Common myeloid progenitor, CD34-positive (primary cell): ENCODE measurements around the gene CTSC.
"Not testable (repeated sequence)": the region's sequence is repeated elsewhere in the genome, so short reads cannot be mapped to it uniquely, and the experiment has no call there.

Experiments used
- CTCF ChIA-PET: fragments of 350-600 bp; sonication (Branson Sonifier 250); formaldehyde crosslinking; loops from one replicate; lab custom pipeline; 2021; ENCODE audit warnings: antibody characterized with exemption; lab: Charles Lee
- POLR2A ChIA-PET: fragments of 350-600 bp; sonication (Branson Sonifier 250); formaldehyde crosslinking; loops from one replicate; lab custom pipeline; 2021; ENCODE audit warnings: antibody characterized with exemption; lab: Charles Lee
- DNase-seq, 3 donors: peaks; one replicate each; pipeline versions ENCODE4 v3.0.0 to v3.0.0-alpha.2; 2013
- H3K27ac ChIP-seq, 2 experiments: 1 replicate in 1 of 2; 2 replicates in 1 of 2; pipeline ENCODE4 v1.7.0; 2013; ENCODE audit warnings: inconsistent platforms in 2 of 2, low read length in 2 of 2, mild to moderate bottlenecking in 2 of 2, low read depth in 1 of 2, moderate library complexity in 1 of 2; ENCODE audit not compliant: severe bottlenecking in 2 of 2, insufficient read depth in 1 of 2, poor library complexity in 1 of 2
- H3K27me3 ChIP-seq, 5 experiments: replicated peaks in 2 of 5; 1 replicate in 3 of 5; 2 replicates in 2 of 5; pipeline versions ENCODE4 v1.6.1 to v1.7.0; 2013; ENCODE audit warnings: low read length in 4 of 5, mild to moderate bottlenecking in 2 of 5, moderate library complexity in 2 of 5, inconsistent platforms in 1 of 5; ENCODE audit not compliant: insufficient read depth in 5 of 5, control insufficient read depth in 4 of 5
- H3K36me3 ChIP-seq, 4 experiments: 1 replicate in 2 of 4; 2 replicates in 2 of 4; pipeline versions ENCODE4 v1.6.1 to v1.7.0; 2013; ENCODE audit warnings: low read length in 3 of 4, control low read depth in 1 of 4, mild to moderate bottlenecking in 1 of 4; ENCODE audit not compliant: control insufficient read depth in 4 of 4, insufficient read depth in 4 of 4
- H3K4me1 ChIP-seq, 4 experiments: 1 replicate in 3 of 4; 2 replicates in 1 of 4; pipeline versions ENCODE4 v1.6.1 to v1.7.1; 2013; ENCODE audit warnings: low read length in 3 of 4, mild to moderate bottlenecking in 3 of 4, control low read depth in 1 of 4, inconsistent platforms in 1 of 4, moderate library complexity in 1 of 4; ENCODE audit not compliant: control insufficient read depth in 4 of 4, insufficient read depth in 4 of 4; ENCODE audit errors: control extremely low read depth in 1 of 4
- H3K4me3 ChIP-seq, 7 experiments: 1 replicate in 4 of 7; 2 replicates in 3 of 7; pipeline versions ENCODE4 v1.5.1 to v1.7.0; 2013; ENCODE audit warnings: mild to moderate bottlenecking in 7 of 7, low read length in 6 of 7, moderate library complexity in 6 of 7, inconsistent platforms in 2 of 7, low read depth in 2 of 7, control low read depth in 1 of 7; ENCODE audit not compliant: insufficient read depth in 4 of 7, control insufficient read depth in 1 of 7; ENCODE audit errors: extremely low read depth in 1 of 7
- H3K9me3 ChIP-seq, 5 experiments: 1 replicate in 4 of 5; 2 replicates in 1 of 5; pipeline versions ENCODE4 v1.6.1 to v1.7.1; 2013; ENCODE audit warnings: low read length in 4 of 5, mild to moderate bottlenecking in 2 of 5, inconsistent platforms in 1 of 5, low read depth in 1 of 5, moderate library complexity in 1 of 5; ENCODE audit not compliant: control insufficient read depth in 4 of 5, insufficient read depth in 2 of 5; ENCODE audit errors: control extremely low read depth in 1 of 5
- WGBS: methylation state at CpG from one replicate; pipeline ENCODE4 v1.1.5; 2013; ENCODE audit not compliant: insufficient coverage; 5-methylcytosine and 5-hydroxymethylcytosine counted together

The CTSC gene

DNA sequence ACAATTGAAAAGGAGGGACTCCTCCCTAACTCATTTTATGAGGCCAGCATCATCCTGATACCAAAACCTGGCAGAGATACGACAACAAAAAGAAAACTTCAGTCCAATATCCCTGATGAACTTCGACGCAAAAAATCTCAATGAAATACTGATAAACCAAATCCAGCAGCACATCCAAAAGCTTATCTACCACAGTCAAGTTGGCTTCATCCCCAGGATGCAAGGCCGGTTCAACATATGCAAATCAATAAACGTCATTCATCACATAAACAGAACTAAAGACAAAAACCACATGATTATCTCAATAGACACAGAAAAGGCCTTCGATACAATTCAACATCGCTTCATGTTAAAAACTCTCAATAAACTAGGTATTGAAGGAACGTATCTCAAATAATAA lies 14.7 kb downstream of the CTSC start:
- DNase-seq, H3K9me3 ChIP-seq, H3K4me3 ChIP-seq, H3K27me3 ChIP-seq, POLR2A ChIA-PET, H3K27ac ChIP-seq: not testable (repeated sequence)
- Histone ChIP-seq H3K4me1 (peaks cover 0 to 20% (median 9%) of the 10 kb centered on the region in 4 experiments), H3K36me3 (peaks cover 3 to 42% (median 16%) of the 10 kb centered on the region in 4 experiments)
- 100% methylated on average over 5 of the region's 8 CpGs for WGBS
- CTCF ChIA-PET: interaction anchor here (1.9 kb wide), 1 partner anchor 17 kb away, joined by 5 read pairs; no protein-coding TSS in a partner anchor

DNA sequence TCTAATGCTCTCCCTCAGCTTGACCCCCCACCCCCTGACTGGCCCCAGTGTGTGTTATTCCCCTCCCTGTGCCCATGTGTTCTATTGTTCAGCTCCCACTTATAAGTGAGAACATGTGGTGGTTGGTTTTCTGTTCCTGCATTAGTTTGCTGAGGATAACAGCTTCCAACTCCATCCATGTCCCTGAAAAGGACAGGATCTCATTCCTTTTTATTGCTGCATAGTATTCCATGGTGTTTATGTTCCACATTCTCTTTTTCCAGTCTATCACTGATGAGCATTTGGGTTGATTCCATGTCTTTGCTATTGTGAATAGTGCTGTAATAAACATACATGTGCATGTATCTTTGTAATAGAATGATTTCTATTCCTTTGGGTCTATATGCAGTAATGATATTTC lies 16.1 kb downstream of the CTSC start:
- H3K4me1 ChIP-seq, H3K27ac ChIP-seq, CTCF ChIA-PET, H3K9me3 ChIP-seq, DNase-seq, H3K4me3 ChIP-seq, H3K27me3 ChIP-seq, POLR2A ChIA-PET: not testable (repeated sequence)
- H3K36me3 ChIP-seq: peaks cover 0 to 33% (median 14%) of the 10 kb centered on the region in 4 experiments

DNA sequence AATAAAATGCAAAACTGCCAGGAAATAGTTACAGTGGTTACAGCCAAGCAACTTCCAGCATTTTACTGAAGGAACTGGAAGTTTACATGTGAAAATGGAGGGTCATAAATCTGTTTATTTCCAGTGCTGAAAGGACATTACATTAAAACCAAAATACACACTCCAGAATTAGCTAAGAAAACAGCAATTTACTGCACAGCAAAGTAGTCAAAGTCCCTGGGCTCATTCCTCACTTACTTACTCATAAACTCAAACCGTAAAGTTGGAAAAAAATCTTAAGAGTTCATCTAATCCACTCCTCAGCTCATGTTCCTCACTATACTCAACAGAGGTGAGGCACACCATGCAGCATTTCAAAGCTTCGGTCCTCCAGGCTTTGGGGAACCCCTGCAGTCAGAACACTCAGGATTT lies 17.4 kb downstream of the CTSC start:
- DNase-seq: no peak
- H3K9me3 ChIP-seq: no peaks in the 10 kb centered on the region
- CTCF ChIA-PET: no interaction called here
- peaks cover 0 to 33% (median 13%) of the 10 kb centered on the region in 4 experiments for H3K36me3 ChIP-seq
- H3K27ac ChIP-seq: no peak overlapping the region
- WGBS: 80% methylated on average over 1 of the region's 2 CpGs
- no peaks in the 10 kb centered on the region for H3K27me3 ChIP-seq
- POLR2A ChIA-PET: no interaction called here
- no peak overlapping the region for H3K4me3 ChIP-seq
- peaks cover 0 to 8% (median 1%) of the 10 kb centered on the region in 4 experiments for H3K4me1 ChIP-seq

DNA sequence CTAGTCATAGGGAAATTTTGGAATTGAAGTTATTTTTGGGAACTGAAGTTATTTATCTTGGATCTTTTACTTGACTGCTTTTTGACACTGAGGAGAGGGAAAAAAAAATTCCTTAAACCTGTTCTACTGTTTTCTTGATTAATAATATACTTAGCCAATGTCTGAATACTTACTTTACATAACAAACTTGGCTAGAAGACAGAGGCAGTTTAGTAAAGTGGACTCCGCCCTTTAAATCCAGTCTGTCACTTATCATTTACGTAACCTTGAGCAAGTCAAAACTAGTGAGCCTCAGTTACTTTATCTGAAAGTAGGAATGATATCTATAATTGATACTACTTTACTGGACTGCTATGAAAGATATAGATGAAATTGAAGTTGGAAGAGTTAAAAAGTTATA lies 19.5 kb downstream of the CTSC start:
- POLR2A ChIA-PET: no interaction called here
- H3K4me1 ChIP-seq: no peaks in the 10 kb centered on the region
- no peaks in the 10 kb centered on the region for H3K27me3 ChIP-seq
- no peak overlapping the region for H3K27ac ChIP-seq
- H3K4me3 ChIP-seq: no peak overlapping the region
- H3K9me3 ChIP-seq: no peaks in the 10 kb centered on the region
- WGBS: no CpG with 5 or more reads among the region's 2 CpGs
- CTCF ChIA-PET: interaction anchor here (1.1 kb wide), 1 partner anchor 12 kb away, joined by 3 read pairs; no protein-coding TSS in a partner anchor
- H3K36me3 ChIP-seq: peaks cover 0 to 41% (median 8%) of the 10 kb centered on the region in 4 experiments
- no peak for DNase-seq

GRCh38 chr11:88317536-88317935 lies 20.0 kb downstream of the CTSC start:
- Histone ChIP-seq H3K27me3 (no peaks in the 10 kb centered on the region), H3K9me3 (no peaks in the 10 kb centered on the region), H3K27ac (no peak overlapping the region), H3K36me3 (peaks cover 0 to 45% (median 7%) of the 10 kb centered on the region in 4 experiments), H3K4me1 (no peaks in the 10 kb centered on the region), H3K4me3 (no peak overlapping the region)
- DNase-seq: no peak
- POLR2A ChIA-PET: no interaction called here
- CTCF ChIA-PET: interaction anchor here (1.1 kb wide), 1 partner anchor 12 kb away, joined by 3 read pairs; no protein-coding TSS in a partner anchor
- 91% methylated on average over 4 of the region's 5 CpGs for WGBS

- Histone ChIP-seq H3K4me3 (no peak overlapping the region), H3K27me3 (no peaks in the 10 kb centered on the region), H3K9me3 (no peaks in the 10 kb centered on the region), H3K27ac (no peak overlapping the region), H3K4me1 (no peaks in the 10 kb centered on the region), H3K36me3 (peaks cover 0 to 52% (median 5%) of the 10 kb centered on the region in 4 experiments)
- CTCF ChIA-PET: no interaction called here
- DNase-seq: no peak
- POLR2A ChIA-PET: no interaction called here
- 98% methylated on average over 5 of the region's 5 CpGs for WGBS
Observed at GRCh38 chr11:88315981-88316441, 21.5 kb downstream of the CTSC start.

DNA sequence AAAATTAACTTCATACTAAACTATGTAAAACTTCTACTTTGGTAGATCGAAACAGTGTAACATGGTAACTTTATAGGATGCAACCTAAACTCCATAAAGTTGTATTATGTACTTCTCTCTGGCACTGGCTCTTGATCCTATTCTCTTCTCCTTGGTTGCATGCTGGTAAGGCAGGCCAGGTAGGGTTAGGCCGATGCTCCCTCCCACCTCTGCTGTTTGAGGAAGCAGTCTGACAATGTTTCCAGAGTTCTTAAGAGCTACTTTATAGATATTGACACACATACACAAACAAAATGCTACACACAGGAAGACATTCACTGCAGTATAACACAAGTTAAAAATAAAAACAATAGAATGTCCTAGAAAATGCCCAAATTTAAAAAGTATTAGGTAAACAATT lies 22.5 kb downstream of the CTSC start:
- CTCF ChIA-PET: no interaction called here
- H3K27ac ChIP-seq: no peak overlapping the region
- no peaks in the 10 kb centered on the region for H3K9me3 ChIP-seq
- POLR2A ChIA-PET: interaction anchor here (0.7 kb wide), 1 partner anchor 10 kb away, joined by 5 read pairs; no protein-coding TSS in a partner anchor
- no peak overlapping the region for H3K4me3 ChIP-seq
- 100% methylated on average over 1 of the region's 2 CpGs for WGBS
- DNase-seq: no peak
- no peaks in the 10 kb centered on the region for H3K27me3 ChIP-seq
- no peaks in the 10 kb centered on the region for H3K4me1 ChIP-seq
- peaks cover 0 to 60% (median 7%) of the 10 kb centered on the region in 4 experiments for H3K36me3 ChIP-seq
